Ishikawa (cell line): Measurements from ENCODE around the gene AP4B1.

Experiments used
- CEBPB ChIP-seq: IDR thresholded peaks from 2 replicates; pipeline ENCODE4 v1.6.1; 2012
- EGR1 ChIP-seq: IDR thresholded peaks from 2 replicates; pipeline ENCODE4 v1.6.1; 2012
- EP300 ChIP-seq: IDR thresholded peaks from 2 replicates; pipeline ENCODE4 v1.6.1; 2012; ENCODE audit warnings: borderline replicate concordance
- FOXM1 ChIP-seq: IDR thresholded peaks from 2 replicates; pipeline ENCODE4 v1.6.1; 2012; ENCODE audit warnings: low read depth, borderline replicate concordance
- MAX ChIP-seq: IDR thresholded peaks from 2 replicates; pipeline ENCODE4 v1.6.1; 2012
- NFIC ChIP-seq: IDR thresholded peaks from 2 replicates; pipeline ENCODE4 v1.6.1; 2012
- RAD21 ChIP-seq: IDR thresholded peaks from 2 replicates; pipeline ENCODE4 v1.6.1; 2012; ENCODE audit warnings: low read depth
- REST ChIP-seq: IDR thresholded peaks from 2 replicates; pipeline ENCODE4 v1.6.1; 2012; ENCODE audit warnings: low read depth, mild to moderate bottlenecking
- TAF1 ChIP-seq: IDR thresholded peaks from 2 replicates; pipeline ENCODE4 v1.6.1; 2012; ENCODE audit warnings: low read depth, mild to moderate bottlenecking
- TCF12 ChIP-seq: IDR thresholded peaks from 2 replicates; pipeline ENCODE4 v1.6.1; 2012; ENCODE audit warnings: low read depth
- YY1 ChIP-seq: IDR thresholded peaks from 2 replicates; pipeline ENCODE4 v1.6.1; 2012; ENCODE audit warnings: low read depth

DNA sequence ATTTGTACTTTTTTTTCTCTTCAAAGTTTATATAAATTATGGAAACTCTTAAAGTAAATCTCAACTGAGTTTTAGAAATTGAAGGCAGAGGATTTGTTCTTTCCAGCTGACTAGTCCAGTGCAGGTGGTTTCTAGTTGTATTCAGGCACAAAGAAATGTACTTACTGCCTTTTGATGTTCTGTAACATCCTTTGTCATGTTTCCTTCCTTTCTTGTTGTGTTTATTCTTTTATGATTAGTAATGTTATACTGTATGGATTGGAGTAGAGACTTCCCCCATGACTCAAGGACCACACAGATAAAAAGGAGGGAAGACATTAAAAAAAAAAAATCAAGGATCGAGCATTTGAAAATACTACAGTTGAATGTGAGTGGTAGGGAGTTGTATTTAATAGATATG lies 32.5 kb upstream of the AP4B1 start:
- TF ChIP-seq YY1 (no peak), EGR1 (no peak), MAX (no peak), REST (no peak), EP300 (no peak), CEBPB (no peak), FOXM1 (no peak), RAD21 (no peak), NFIC (no peak), TAF1 (no peak), TCF12 (no peak)
